ENCODE measurements around the gene FOXJ3.
"Not testable (repeated sequence)": the region's sequence is repeated elsewhere in the genome, so short reads cannot be mapped to it uniquely, and the experiment has no call there.

The FOXJ3 gene

DNA sequence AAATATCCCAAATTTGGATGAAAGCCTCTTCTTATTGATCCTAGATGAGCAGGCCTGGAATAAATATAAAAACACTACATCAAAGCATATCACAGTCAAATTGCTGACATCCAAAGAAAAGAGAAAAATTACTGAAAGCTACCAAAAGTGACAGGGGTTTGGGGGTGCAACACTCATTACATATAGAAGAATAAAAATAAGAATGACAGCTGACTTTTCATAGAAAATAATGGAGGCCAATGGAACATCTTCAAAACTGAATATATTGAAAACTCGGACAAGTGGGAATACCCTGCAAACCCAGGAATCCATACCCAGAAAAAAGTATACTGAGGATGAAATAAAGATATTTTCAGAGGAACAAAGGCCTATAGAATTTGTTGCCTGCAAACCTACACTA is 84.0 kb downstream of the FOXJ3 start:
- no peak for DNase-seq (ENCODE audit: low spot score)

DNA sequence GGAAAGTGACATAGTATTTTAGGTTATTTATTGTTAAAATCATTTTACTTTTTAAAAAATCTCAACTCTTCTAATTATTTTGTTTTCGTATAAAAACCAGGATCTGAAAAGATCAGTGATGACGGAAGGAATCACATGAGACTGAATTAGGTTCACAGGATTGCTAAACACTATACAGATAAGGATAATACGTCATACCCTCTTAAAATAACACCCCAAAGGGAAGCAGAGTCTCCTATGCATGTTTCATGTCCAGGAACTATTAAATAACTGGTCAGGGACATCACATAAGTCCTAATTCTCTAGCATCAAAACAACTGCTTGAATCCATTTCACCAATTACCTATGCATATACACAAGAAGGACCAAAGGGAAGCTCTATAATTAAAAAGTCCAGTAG is 84.9 kb downstream of the FOXJ3 start:
- no peak for DNase-seq (ENCODE audit: low spot score)

DNA sequence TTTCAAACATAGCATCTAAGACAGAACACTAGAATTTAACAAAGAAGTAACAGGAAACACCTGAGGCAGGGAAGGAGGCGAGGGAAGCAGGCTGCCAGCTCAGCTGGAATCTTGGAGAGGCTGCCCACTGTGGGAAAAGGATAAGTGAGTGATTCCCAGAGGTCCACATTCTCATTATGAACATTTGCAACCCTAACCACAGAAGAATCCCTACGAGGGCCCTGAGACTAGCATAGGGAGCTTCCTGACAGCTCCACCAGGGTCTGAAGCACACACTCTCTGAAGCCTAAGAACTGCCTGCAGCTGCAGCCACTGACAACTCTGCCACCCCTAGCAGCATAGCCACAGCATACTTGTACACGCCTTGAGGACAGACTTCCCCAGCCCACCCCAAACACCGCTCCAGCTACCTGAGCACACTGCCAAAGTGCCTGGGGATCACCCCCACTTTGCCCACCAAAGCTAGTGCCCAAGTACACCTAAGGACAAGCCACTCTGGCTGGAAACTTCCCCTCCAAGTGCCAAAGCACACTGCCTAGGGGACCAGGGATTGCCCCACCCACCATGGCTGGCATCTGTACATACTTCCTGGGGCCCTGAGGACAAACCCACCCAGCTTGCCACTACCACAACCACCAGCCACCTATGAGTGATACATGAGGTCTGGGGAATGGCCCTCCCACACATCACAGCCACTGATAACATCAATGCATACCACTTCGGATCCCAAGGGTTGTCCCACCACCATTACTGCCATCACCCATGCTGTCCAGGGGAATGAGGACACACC is 93.9 kb downstream of the FOXJ3 start:
- no peak for DNase-seq (ENCODE audit: low spot score)

DNA sequence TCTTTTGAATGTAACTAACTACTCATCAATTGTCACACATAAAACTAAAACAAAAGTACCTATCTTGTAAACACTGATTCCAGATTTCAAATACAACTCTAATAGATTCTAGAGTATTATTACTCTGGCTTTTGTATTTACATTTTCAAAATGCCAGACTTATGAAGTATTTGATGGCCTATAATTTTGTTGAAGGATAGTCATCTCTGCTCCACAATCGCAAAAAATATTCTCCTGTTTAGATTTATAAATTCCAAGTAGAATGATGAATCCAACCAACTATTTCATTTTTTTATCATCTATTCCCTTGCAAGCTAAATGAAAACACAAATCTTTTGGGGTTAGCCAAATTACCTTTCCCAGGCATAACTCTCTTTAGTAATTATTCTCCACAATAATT is 95.5 kb downstream of the FOXJ3 start:
- DNase-seq (ENCODE audit: low spot score) = no peak

DNA sequence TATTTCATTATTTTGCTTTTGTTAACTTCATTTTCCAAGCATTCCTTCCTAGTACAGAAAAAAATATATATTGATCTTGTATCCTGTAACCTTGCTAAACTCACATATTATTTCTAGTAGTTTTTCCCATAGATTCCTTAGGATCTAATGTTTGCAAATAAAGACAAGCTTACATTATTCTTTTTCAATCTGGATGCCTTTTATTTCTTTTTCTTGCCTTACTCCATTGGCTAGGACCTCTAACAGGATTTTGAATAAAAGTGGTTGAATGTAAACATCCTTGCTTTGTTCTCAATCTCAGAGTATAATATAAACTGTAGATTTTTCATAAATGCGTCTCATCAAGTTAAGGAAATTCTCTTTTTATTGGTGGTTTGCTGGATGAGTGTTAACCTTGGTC is 96.0 kb downstream of the FOXJ3 start:
- DNase-seq (ENCODE audit: low spot score) = no peak

DNA sequence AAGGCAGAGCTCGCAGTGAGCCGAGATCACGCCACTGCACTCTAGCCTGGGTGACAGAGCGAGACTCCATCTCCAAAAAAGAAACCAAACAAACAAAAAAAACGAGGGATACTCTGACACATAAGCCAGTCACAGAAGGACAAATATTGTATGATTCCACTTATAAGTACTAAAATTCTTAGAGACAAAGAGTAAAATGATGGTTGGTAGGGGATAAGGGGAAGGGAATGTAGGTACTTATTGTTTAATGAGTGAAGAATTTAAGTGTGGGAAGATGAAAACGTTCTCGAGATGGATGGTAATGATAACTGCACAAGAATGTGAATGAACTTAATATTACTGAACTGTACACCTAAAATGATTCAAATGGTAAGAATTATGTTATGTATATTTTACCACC is 103.8 kb downstream of the FOXJ3 start:
- no peak for DNase-seq (ENCODE audit: low spot score)

DNA sequence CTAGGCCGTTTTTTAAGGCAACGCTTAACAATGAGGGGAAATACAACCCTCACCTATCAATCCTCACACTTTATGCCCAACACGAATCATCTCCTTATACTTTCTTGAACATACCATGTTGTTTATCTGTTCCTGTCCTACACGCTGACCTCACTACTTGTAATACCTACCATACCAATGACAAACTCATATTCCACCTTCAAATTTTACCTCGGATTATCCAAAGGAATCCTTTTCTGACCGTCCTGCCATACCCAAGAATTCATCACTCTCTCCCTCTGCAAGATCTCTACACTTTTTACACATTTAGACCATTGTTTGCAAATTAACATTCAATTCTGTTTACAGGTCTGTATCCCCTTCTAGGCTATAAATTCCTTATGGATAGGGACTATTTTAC is 106.1 kb downstream of the FOXJ3 start:
- no peak for DNase-seq (ENCODE audit: low spot score)

DNA sequence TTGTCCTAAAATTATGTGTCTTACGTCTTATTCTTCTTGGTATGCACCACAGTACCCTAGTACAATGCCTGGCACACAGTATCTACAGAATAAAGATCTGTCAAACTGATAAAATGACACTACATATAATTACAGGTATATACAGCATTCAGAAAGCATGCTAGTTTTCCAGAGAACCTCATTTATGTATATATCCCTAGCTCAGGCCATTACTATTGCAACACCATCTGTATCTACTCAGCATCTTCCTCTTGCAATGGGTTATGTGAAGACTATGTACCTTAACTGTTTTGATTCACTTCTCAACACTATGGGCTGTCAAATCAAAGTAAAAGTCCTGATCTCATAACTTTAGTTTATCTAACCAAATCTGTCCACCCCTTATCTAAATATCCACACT is 112.0 kb downstream of the FOXJ3 start:
- DNase-seq (ENCODE audit: low spot score) = no peak

DNA sequence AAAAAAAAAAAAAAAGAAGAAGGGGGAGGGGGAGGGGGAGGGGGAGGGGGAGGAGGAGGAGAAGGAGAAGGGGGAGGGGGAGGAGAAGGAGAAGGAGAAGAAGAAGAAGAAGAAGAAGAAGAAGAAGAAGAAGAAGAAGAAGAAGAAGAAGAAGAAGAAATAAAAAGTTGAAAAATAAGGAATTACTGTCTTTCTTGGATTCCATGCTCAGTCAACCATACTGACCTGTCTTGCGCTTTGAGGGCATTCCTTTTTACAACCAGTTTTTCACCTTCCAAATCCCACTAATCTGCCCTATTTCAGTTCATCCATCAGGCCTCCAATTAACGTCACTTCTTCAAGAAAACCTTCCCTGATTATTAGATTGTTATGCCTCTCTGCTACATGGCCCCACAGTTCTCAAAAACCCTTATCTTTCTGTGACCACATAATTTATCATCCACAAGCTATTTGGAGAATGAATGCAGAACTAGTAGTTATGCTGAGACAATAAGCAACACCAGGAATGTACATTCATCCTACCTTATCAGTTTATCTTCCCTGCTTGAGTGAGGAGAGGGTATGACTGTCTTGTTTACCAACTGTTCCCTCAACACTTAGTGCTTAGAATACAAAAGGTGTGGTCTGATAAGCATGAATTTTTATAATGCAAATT is 113.0 kb downstream of the FOXJ3 start:
- no peak for DNase-seq (ENCODE audit: low spot score)

DNA sequence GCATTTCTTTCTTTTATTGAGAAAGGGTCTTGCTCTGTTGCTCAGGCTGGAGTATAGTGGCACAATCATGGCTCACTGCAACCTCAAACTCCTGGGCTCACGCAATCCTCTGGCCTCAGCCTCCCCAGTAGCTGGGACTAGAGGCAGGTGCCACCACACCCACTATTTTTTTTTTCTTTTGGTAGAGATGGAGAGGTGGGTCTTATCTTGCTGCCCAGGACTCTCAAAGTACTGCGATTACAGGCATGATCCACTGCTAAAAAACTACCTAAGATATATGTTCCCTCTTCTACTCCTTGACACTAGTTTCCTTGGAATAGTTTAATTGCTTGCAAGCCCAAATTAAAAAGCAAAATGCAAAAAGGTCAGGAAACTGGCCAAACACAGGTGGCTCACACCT is 113.6 kb downstream of the FOXJ3 start:
- no peak for DNase-seq (ENCODE audit: low spot score)

DNA sequence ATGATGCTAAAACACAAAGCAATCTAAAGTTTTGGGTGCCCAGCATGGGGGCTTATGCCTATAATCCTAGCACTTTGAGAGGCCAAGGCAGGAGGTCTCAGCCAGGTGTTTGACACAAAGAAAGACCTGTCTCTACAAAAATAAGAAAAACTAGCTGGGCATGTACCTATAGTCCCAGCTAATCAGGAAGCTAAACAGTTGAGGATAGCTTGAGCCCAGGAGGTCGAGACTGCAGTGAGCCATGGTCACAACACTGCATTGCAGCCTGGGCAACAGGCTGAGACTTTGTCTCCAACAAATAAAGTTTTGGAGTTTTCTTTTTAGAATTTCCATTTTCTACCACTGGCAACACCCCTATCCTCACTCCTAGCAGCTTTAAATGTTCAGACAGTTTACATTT is 115.4 kb downstream of the FOXJ3 start:
- no peak for DNase-seq (ENCODE audit: low spot score)

DNA sequence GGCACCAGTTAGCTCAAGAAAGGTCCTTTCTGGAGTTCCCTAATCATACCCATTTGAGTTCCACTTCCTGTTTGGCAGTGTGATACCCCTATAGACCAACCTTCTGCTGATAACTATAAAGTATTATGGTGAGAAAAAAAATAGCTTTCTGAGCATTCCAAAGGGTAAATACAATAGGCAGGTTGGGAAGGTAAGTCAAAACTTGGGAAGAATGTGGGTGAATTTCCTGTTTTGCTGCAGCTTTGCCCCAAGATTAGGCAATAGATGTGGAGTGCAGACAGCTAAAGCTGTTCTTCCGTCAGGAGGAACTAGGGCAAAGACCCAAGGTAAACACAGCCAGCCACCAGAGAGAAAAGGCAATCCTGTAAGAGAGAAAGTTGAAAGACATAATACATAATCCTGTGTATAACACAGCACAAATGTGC is 120.6 kb downstream of the FOXJ3 start:
- no peak for DNase-seq (ENCODE audit: low spot score)

DNA sequence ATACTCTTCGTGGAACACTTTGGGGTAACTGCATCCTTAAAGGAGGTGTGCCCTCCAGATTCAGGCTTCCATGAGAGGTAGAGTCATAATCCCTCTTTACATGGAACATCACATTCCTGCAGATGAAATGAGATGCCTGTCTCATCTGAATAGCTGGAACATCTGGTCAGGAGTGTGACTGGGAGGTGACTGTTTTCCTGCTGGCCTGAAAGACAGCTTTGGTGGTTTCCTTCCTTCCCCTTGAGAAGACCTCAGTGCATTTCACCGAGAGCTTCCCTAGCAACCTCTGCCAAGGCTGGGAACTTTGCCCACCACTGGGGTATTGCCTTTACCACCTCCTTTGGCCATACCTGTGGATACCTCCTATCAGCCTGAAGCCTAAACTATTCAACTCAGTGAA is 123.8 kb downstream of the FOXJ3 start:
- no peak for DNase-seq (ENCODE audit: low spot score)

DNA sequence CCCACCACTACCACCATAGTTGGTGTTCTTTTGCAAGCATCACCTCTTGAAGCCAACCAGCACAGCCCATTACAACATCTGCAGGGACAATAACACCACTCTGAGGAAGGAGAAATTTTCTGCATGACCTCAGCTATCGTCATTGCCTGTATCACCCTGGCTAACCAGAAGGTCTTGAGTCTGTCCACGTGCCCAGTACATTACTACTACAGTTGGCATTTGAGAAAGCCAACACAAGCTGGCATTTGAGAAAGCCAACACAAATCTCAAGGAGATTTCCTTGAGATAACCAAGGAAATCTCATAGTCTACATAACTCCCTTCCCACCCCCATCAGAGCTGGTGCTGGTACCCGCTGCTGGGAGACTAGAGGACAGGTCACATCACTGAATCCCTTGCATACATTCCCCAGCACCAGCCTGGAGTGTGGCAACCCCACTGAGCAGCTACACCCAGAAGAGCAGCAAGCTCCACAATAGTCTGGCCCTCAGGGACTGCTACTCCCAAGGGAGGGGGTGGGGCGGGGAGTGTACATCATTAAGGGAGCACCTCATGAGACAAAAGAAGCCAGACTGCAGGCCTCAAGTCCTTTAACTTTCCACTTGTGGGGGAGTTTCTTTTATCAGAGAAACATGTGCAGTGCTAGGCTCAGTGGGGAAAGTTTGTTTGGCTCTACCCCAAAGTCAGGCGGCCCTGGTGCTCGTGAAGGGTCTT is 124.5 kb downstream of the FOXJ3 start:
- DNase-seq (ENCODE audit: low spot score) = no peak

DNA sequence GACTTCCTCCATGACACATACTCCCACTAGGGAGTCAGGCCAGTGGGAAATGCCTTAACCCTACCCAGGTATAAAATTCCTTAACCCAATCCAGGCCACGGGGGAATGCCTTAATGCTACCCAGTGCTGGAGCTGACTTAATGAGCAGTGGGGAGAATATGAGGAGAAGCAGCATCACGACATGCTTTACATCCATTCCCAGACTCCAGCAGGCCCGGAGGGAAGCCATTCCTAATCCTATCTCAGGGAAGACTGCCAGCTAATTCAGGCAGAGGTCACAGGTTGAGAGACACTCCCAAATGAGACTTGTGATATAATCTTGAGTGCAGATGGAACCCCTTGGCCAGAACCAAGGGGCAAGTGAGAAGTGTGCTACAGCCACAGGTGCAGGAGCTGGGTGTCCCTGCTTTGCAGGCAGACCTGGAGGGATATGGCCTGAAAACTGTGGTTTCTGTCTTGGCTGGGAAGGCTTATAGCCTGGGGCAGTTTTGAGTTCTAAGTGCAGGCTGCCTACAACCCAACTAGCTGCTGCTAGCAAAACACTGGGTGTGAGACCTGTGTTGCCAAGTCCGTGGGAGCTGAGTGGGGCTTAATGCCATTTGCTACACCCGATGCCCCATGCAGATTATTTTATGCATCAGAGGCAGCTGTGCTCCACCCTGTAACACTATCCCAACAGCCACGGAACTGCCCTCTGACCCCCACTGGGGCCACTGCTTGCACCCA is 125.3 kb downstream of the FOXJ3 start:
- no peak for DNase-seq (ENCODE audit: low spot score)

DNA sequence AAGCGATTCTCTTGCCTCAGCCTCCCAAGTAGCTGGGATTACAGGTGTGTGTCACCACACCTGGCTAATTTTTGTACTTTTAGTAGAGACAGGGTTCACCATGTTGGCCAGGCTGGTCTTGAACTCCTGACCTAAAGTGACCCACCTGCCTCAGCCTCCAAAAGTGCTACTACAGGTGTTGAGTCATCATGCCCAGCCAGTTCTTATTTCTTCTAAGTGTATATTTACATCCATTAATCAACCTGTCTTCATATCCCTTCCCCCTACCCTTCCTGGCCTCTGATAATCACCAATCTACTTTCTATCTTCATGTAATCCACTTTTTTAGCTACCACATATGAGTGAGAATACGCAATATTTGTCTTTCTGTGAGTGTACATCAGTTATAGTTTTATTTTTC is 128.1 kb downstream of the FOXJ3 start:
- DNase-seq (ENCODE audit: low spot score) = not testable (repeated sequence)

DNA sequence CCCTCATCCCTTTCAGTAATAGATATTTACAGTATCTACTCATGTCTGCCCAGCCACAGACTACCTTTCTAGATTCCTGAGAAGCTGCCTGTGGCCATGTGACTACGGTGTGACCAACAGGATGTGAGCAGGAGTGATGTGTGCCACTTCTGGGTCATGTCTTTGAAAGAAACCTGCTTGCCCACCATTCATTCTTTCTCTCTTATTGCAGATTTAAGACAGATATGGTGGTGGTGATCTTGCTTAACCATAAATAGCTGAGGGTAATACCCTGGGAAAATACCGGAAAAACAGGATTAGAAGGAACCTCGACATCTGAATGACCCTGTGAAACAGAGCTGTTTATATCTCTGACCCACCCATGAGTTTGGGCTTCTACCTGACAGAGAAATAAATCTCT is 128.9 kb downstream of the FOXJ3 start:
- no peak for DNase-seq (ENCODE audit: low spot score)

DNA sequence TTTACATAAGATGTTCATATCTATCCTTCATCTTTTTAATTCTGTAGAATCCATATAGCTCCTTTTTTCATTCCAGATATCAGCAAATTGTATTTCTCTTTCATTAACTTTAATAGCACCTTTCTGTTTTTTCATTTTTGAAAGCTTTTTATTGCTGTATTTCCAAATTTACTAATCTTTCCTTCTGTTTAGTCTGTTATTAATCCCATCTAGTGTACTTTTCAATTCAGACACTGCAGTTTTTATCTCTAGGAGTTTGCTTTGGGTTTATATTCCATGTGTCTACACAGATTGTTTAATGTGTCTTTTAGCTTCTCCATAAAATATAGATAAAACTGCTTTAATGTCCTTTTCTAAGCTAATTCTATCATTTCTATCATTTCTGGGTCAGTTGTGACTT is 133.0 kb downstream of the FOXJ3 start:
- no peak for DNase-seq (ENCODE audit: low spot score)

DNA sequence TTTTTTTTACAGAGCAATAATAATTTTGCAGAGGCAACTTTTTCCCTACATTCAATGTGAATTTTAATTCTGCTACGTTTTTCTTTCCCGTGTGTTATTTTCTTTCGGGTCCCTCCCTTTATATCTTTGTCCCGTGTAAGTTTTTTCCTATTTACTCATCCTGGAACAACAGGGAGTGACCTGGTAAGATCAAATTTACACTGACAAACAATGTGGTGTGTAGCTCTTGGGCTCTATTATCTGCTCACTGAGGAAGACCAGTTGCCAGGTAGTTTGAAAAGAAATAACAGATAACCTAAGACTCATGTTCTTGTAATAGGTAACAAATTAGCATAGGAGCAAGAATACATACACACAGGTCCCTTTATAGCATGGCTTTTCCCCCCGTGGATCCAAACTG is 136.8 kb downstream of the FOXJ3 start:
- DNase-seq (ENCODE audit: low spot score) = no peak

DNA sequence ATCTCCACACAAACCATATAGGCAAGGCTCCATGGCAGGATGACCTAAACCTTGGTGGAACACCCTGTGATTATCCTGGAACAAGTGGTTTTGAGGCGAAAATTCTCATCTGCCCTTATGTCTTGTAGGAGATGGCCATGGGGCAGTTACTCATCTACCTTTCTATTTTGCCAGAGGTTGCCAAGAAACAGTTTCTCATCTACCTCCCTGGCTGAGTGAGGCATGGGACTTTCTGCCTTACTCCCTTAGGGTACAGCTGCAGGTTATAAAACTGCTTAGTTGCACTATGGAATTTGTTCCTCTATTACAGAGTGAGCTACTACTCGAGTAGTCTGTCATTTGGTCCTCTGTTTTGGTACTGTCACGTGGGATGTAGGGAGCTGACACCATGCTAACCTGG is 139.2 kb downstream of the FOXJ3 start:
- DNase-seq (ENCODE audit: low spot score) = no peak

DNA sequence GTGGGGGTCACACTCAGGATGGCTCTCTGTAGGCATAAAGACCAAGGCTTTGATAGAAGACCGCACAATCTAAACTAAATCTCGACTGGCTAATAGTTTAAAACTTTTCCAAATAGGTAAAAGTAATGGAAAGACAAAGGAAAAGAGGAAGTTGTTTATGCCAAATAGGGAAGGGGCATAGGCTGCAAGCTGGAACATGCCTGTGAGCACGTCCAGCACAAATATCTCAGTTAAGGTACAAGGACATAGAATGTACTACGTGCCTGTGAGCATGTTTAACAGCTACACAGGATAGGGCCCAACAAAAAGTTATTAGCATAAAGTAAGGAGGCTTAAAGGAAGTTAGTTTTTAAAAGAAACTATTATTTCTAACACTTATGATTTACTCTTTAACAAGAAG is 142.9 kb downstream of the FOXJ3 start:
- no peak for DNase-seq (ENCODE audit: low spot score)

DNA sequence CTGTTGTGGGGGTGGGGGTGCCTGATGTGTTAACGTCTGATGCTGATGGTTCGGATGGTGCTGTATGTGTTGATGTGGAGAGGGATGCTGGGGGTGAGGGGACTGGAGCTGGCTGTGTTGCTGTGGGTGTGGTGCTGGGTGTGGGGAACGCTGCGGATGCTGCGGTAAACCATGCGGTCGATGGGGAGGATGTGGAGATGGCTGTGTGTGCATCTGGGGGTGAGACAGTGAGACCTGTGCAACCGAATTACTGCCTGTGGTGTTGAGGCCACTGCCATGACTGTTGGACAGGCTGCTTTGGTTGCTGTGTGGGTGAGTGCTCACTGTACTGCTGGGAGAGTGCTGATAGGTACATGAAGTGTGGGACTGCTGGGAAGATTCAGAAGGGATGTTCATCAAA is 143.7 kb downstream of the FOXJ3 start:
- no peak for DNase-seq (ENCODE audit: low spot score)
